T-helper 1 cell treated with Interleukin-12 subunit alpha and Interleukin-12 subunit beta and Interleukin-4 antibody, amounts not matched to agents 30 μg/mL and 1 μg/mL, for 36 hours (primary cell): ENCODE results near the gene TRPV2.
A peak's percentile ranks its signal among the peaks of the same experiment; 100 is the strongest.
"Not testable (repeated sequence)": the region's sequence is repeated elsewhere in the genome, so short reads cannot be mapped to it uniquely, and the experiment has no call there.

ENCODE experiments used
- H3K27ac Mint-ChIP-seq: one replicate; pipeline ENCODE4 v1.8.0; 2021; ENCODE audit warnings: mild to moderate bottlenecking, mixed read lengths
- H3K27me3 Mint-ChIP-seq: one replicate; pipeline ENCODE4 v1.8.0; 2021; ENCODE audit warnings: low read depth, mixed read lengths
- H3K36me3 Mint-ChIP-seq: one replicate; pipeline ENCODE4 v1.8.0; 2021; ENCODE audit warnings: low read depth, mixed read lengths
- H3K4me1 Mint-ChIP-seq: one replicate; pipeline ENCODE4 v1.8.0; 2021; ENCODE audit warnings: low read depth, mixed read lengths
- H3K4me3 Mint-ChIP-seq: one replicate; pipeline ENCODE4 v1.8.0; 2021; ENCODE audit warnings: mild to moderate bottlenecking, moderate library complexity, mixed read lengths
- H3K9me3 Mint-ChIP-seq: one replicate; pipeline ENCODE4 v1.8.0; 2021; ENCODE audit warnings: mixed read lengths

Gene TRPV2

GRCh38 chr17:16415031-16415924 is at the start of gene TRPV2:
Gene TRPV2 (plus strand): TSS chr17:16415571. CDS start chr17:16417669, 2,098 bp downstream.
- H3K36me3 Mint-ChIP-seq: peaks cover 29% of the 10 kb centered on the region
- H3K4me3 Mint-ChIP-seq: peak within 1 kb of the TSS; percentile 99

GRCh38 chr17:16371742-16372141 is 43.6 kb upstream of the TRPV2 start:
- Mint-ChIP-seq H3K27ac (no peak overlapping the region), H3K4me1 (no peaks in the 10 kb centered on the region), H3K9me3 (no peaks in the 10 kb centered on the region), H3K4me3 (no peak overlapping the region), H3K36me3 (no peaks in the 10 kb centered on the region), H3K27me3 (peaks cover 4% of the 10 kb centered on the region)

More at GRCh38 chr17:16415031-16415924, at the start of gene TRPV2:
- no peaks in the 10 kb centered on the region for H3K27me3 Mint-ChIP-seq
- H3K9me3 Mint-ChIP-seq: no peaks in the 10 kb centered on the region
- peak within 1 kb of the TSS; percentile 99 for H3K27ac Mint-ChIP-seq
- H3K4me1 Mint-ChIP-seq: peaks cover 37% of the 10 kb centered on the region

- no peaks in the 10 kb centered on the region for H3K9me3 Mint-ChIP-seq
- no peaks in the 10 kb centered on the region for H3K36me3 Mint-ChIP-seq
- no peak overlapping the region for H3K27ac Mint-ChIP-seq
- H3K4me3 Mint-ChIP-seq: no peak overlapping the region
- peaks cover 4% of the 10 kb centered on the region for H3K27me3 Mint-ChIP-seq
- H3K4me1 Mint-ChIP-seq: no peaks in the 10 kb centered on the region
Measured at GRCh38 chr17:16374146-16374938, 41.0 kb upstream of the TRPV2 start.

GRCh38 chr17:16377941-16378341 is 37.4 kb upstream of the TRPV2 start:
- no peak overlapping the region for H3K27ac Mint-ChIP-seq
- H3K36me3 Mint-ChIP-seq: peaks cover 19% of the 10 kb centered on the region
- no peaks in the 10 kb centered on the region for H3K9me3 Mint-ChIP-seq
- peaks cover 3% of the 10 kb centered on the region for H3K27me3 Mint-ChIP-seq
- H3K4me3 Mint-ChIP-seq: no peak overlapping the region
- H3K4me1 Mint-ChIP-seq: peaks cover 15% of the 10 kb centered on the region

GRCh38 chr17:16378636-16379282 is 36.6 kb upstream of the TRPV2 start:
- Mint-ChIP-seq H3K4me3 (no peak overlapping the region), H3K27ac (no peak overlapping the region), H3K27me3 (peaks cover 3% of the 10 kb centered on the region), H3K36me3 (peaks cover 26% of the 10 kb centered on the region), H3K9me3 (no peaks in the 10 kb centered on the region), H3K4me1 (peaks cover 22% of the 10 kb centered on the region)

GRCh38 chr17:16379654-16380053 is 35.7 kb upstream of the TRPV2 start:
- H3K4me3 Mint-ChIP-seq: no peak overlapping the region
- H3K9me3 Mint-ChIP-seq: no peaks in the 10 kb centered on the region
- peaks cover 25% of the 10 kb centered on the region for H3K4me1 Mint-ChIP-seq
- no peak overlapping the region for H3K27ac Mint-ChIP-seq
- H3K27me3 Mint-ChIP-seq: peaks cover 3% of the 10 kb centered on the region
- H3K36me3 Mint-ChIP-seq: peaks cover 34% of the 10 kb centered on the region

GRCh38 chr17:16380640-16381495 is 34.5 kb upstream of the TRPV2 start, which contains the start of gene UBB:
Gene UBB (plus strand): TSS chr17:16381091. CDS start chr17:16381908, 817 bp downstream.
- H3K27me3 Mint-ChIP-seq: peaks cover 3% of the 10 kb centered on the region
- H3K9me3 Mint-ChIP-seq: no peaks in the 10 kb centered on the region
- peak within 1 kb of the TSS; percentile 95 for H3K27ac Mint-ChIP-seq
- H3K36me3 Mint-ChIP-seq: peaks cover 34% of the 10 kb centered on the region
- peaks cover 27% of the 10 kb centered on the region for H3K4me1 Mint-ChIP-seq
- H3K4me3 Mint-ChIP-seq: peak within 1 kb of the TSS; percentile 96

- peaks cover 27% of the 10 kb centered on the region for H3K4me1 Mint-ChIP-seq
- H3K9me3 Mint-ChIP-seq: no peaks in the 10 kb centered on the region
- peak overlapping the region; percentile 95 for H3K27ac Mint-ChIP-seq
- peak overlapping the region; percentile 96 for H3K4me3 Mint-ChIP-seq
- H3K36me3 Mint-ChIP-seq: peaks cover 34% of the 10 kb centered on the region
- H3K27me3 Mint-ChIP-seq: peaks cover 3% of the 10 kb centered on the region
Measured at GRCh38 chr17:16381496-16381820, 33.9 kb upstream of the TRPV2 start.

GRCh38 chr17:16383216-16383615 is 32.2 kb upstream of the TRPV2 start:
- no peaks in the 10 kb centered on the region for H3K9me3 Mint-ChIP-seq
- no peak overlapping the region for H3K27ac Mint-ChIP-seq
- H3K36me3 Mint-ChIP-seq: peaks cover 34% of the 10 kb centered on the region
- H3K4me3 Mint-ChIP-seq: peak overlapping the region; percentile 34
- peaks cover 36% of the 10 kb centered on the region for H3K4me1 Mint-ChIP-seq
- peaks cover 8% of the 10 kb centered on the region for H3K27me3 Mint-ChIP-seq

GRCh38 chr17:16383772-16384287 is 31.5 kb upstream of the TRPV2 start:
- peaks cover 34% of the 10 kb centered on the region for H3K36me3 Mint-ChIP-seq
- peak overlapping the region; percentile 34 for H3K4me3 Mint-ChIP-seq
- no peaks in the 10 kb centered on the region for H3K9me3 Mint-ChIP-seq
- H3K4me1 Mint-ChIP-seq: peaks cover 36% of the 10 kb centered on the region
- peaks cover 8% of the 10 kb centered on the region for H3K27me3 Mint-ChIP-seq
- H3K27ac Mint-ChIP-seq: peak overlapping the region; percentile 41

- H3K4me1 Mint-ChIP-seq: peaks cover 36% of the 10 kb centered on the region
- H3K9me3 Mint-ChIP-seq: no peaks in the 10 kb centered on the region
- peaks cover 8% of the 10 kb centered on the region for H3K27me3 Mint-ChIP-seq
- H3K4me3 Mint-ChIP-seq: no peak overlapping the region
- peaks cover 34% of the 10 kb centered on the region for H3K36me3 Mint-ChIP-seq
- H3K27ac Mint-ChIP-seq: no peak overlapping the region
Measured at GRCh38 chr17:16384557-16384956, 30.8 kb upstream of the TRPV2 start.

GRCh38 chr17:16386126-16386507 is 29.3 kb upstream of the TRPV2 start:
- not testable (repeated sequence) for H3K27me3 Mint-ChIP-seq, H3K9me3 Mint-ChIP-seq
- Mint-ChIP-seq H3K27ac (peak overlapping the region; percentile 41), H3K4me1 (peaks cover 32% of the 10 kb centered on the region), H3K4me3 (peak overlapping the region; percentile 84), H3K36me3 (peaks cover 31% of the 10 kb centered on the region)

- Mint-ChIP-seq H3K36me3 (no peaks in the 10 kb centered on the region), H3K27ac (no peak overlapping the region), H3K9me3 (no peaks in the 10 kb centered on the region), H3K27me3 (peaks cover 5% of the 10 kb centered on the region), H3K4me1 (peaks cover 8% of the 10 kb centered on the region), H3K4me3 (no peak overlapping the region)
Measured at GRCh38 chr17:16391451-16391850, 23.9 kb upstream of the TRPV2 start.
